Endothelial cell of umbilical vein (primary cell): ENCODE results near the gene CTU1. TPM values are rescaled to one million over a fixed set of nuclear protein-coding genes. Genes with fewer than 3 reads are reported as not detected.

Source experiments
- BruUV-seq: library from RNA; stranded (reverse); fragments of 400-500 nt; replicated peaks from 2 replicates; lab custom pipeline; 2021; lab: Mats Ljungman, UMichigan
- CTCF ChIA-PET: fragments of 300-600, 350-600 bp; sonication (Branson Sonifier 250); formaldehyde crosslinking; loops from one replicate; lab custom pipeline; 2021; ENCODE audit warnings: antibody characterized with exemption, inconsistent platforms; lab: Charles Lee
- POLR2A ChIA-PET: fragments of 300-600, 350-600 bp; sonication (Branson Sonifier 250); formaldehyde crosslinking; loops from one replicate; lab custom pipeline; 2021; ENCODE audit warnings: antibody characterized with exemption, inconsistent platforms; lab: Charles Lee
- DNase-seq: peaks from one replicate; pipeline ENCODE4 v3.0.0-alpha.2; 2011; ENCODE audit warnings: low read depth, low spot score
- FAIRE-seq: peaks from 2 replicates; lab custom pipeline; 2011; peaks lifted over from hg19 to GRCh38; lab: Jason Lieb, UNC
- H2AFZ ChIP-seq: 2 replicates; pipeline ENCODE4 v1.6.0; 2012; ENCODE audit warnings: low read depth, low read length, control low read depth, inconsistent platforms
- H3K27ac ChIP-seq: 2 replicates; pipeline ENCODE4 v1.5.1; 2011; ENCODE audit warnings: low read depth, mild to moderate bottlenecking, control low read depth, low read length, moderate library complexity; ENCODE audit not compliant: insufficient read depth
- H3K27me3 ChIP-seq, 2 experiments: 2 replicates each; pipeline versions ENCODE4 v1.6.0 to v1.6.1; 2011; ENCODE audit warnings: low read length in 2 of 2, mixed read lengths in 1 of 2; ENCODE audit not compliant: control insufficient read depth in 2 of 2, insufficient read depth in 2 of 2
- H3K36me3 ChIP-seq, 2 experiments: 2 replicates in 1 of 2; 3 replicates in 1 of 2; pipeline ENCODE4 v1.5.1; 2011; ENCODE audit warnings: low read length in 2 of 2, mild to moderate bottlenecking in 1 of 2, moderate library complexity in 1 of 2; ENCODE audit not compliant: control insufficient read depth in 2 of 2, insufficient read depth in 2 of 2; ENCODE audit errors: extremely low read depth in 1 of 2
- H3K4me1 ChIP-seq: 3 replicates; pipeline ENCODE4 v1.5.1; 2011; ENCODE audit warnings: mild to moderate bottlenecking, low read length; ENCODE audit not compliant: control insufficient read depth, insufficient read depth; ENCODE audit errors: extremely low read depth
- H3K4me2 ChIP-seq: 2 replicates; pipeline ENCODE4 v1.6.1; 2011; ENCODE audit warnings: low read length, control low read depth, mixed read lengths; ENCODE audit not compliant: insufficient read depth
- H3K4me3 ChIP-seq, 3 experiments: fragments of 200-600 bp in 1 of 3; sonication (generic), shearing (Covaris generic) in 1 of 3; replicated peaks in 1 of 3; 2 replicates each; pipeline ENCODE4 v1.5.1; 2011 to 2016; ENCODE audit warnings: control low read depth in 3 of 3, low read length in 3 of 3, mild to moderate bottlenecking in 2 of 3, inconsistent platforms in 1 of 3, low read depth in 1 of 3, moderate library complexity in 1 of 3; ENCODE audit not compliant: insufficient read depth in 1 of 3
- H3K79me2 ChIP-seq: 2 replicates; pipeline ENCODE4 v1.6.0; 2012; ENCODE audit warnings: low read length, inconsistent platforms; ENCODE audit not compliant: control insufficient read depth, insufficient read depth
- H3K9ac ChIP-seq: replicated peaks from 2 replicates; pipeline ENCODE3; 2011; ENCODE audit warnings: low read length, control low read depth; ENCODE audit not compliant: insufficient read depth; ENCODE audit errors: extremely low read depth
- H3K9me1 ChIP-seq: replicated peaks from 3 replicates; pipeline ENCODE4 v1.6.0; 2011; ENCODE audit warnings: mild to moderate bottlenecking, low read length; ENCODE audit not compliant: control insufficient read depth, insufficient read depth; ENCODE audit errors: extremely low read depth
- H3K9me3 ChIP-seq: replicated peaks from 2 replicates; pipeline ENCODE4 v1.5.1; 2012; ENCODE audit warnings: low read length, inconsistent platforms; ENCODE audit not compliant: control insufficient read depth, insufficient read depth
- H4K20me1 ChIP-seq: replicated peaks from 2 replicates; pipeline ENCODE3; 2011; ENCODE audit warnings: mild to moderate bottlenecking, low read length; ENCODE audit not compliant: control insufficient read depth, insufficient read depth; ENCODE audit errors: extremely low read depth
- EZH2 ChIP-seq: IDR thresholded peaks from 2 replicates; pipeline ENCODE4 v1.6.1; 2012; ENCODE audit warnings: borderline replicate concordance, low read depth, mild to moderate bottlenecking, moderate library complexity, low read length, inconsistent platforms; ENCODE audit not compliant: severe bottlenecking
- FOS ChIP-seq: IDR thresholded peaks from 2 replicates; pipeline ENCODE4 v1.6.1; 2011; ENCODE audit warnings: mild to moderate bottlenecking, low read length, moderate library complexity, borderline replicate concordance; ENCODE audit not compliant: insufficient read depth
- GATA2 ChIP-seq: IDR thresholded peaks from 2 replicates; pipeline ENCODE4 v1.7.0; 2011; ENCODE audit warnings: low read depth, mild to moderate bottlenecking, moderate library complexity, mixed read lengths, low read length; ENCODE audit not compliant: insufficient read length, insufficient read depth
- MAX ChIP-seq: IDR thresholded peaks from 2 replicates; pipeline ENCODE4 v1.6.1; 2011; ENCODE audit not compliant: insufficient read depth, insufficient read length
- POLR2AphosphoS5 ChIP-seq: IDR thresholded peaks from 2 replicates; pipeline ENCODE4 v1.6.1; 2012; ENCODE audit warnings: low read depth, mild to moderate bottlenecking, control low read depth, low read length, moderate library complexity; ENCODE audit not compliant: insufficient read depth
- dilution Hi-C: fragments of 300-500 bp; cut with MboI; formaldehyde crosslinking; loops from one replicate; pipeline ENCODE4 v1.15.0; 2019; ENCODE audit warnings: low sequenced_read_pairs; ENCODE audit not compliant: extremely low pct_ligation_motif_present
- intact Hi-C: fragments of 100-400 bp; cut with micrococcal nuclease; formaldehyde crosslinking; loops from one replicate; pipeline ENCODE4 v1.10.0; 2022
- polyA plus RNA-seq, 4 experiments: library from polyadenylated mRNA; depleted of rRNA in 3 of 4; stranded (reverse) in 3 of 4; unstranded in 1 of 4; fragments of >200 nt; gene quantifications; 2 replicates each; pipeline versions ENCODE4 v1.2.1 to v1.2.3, GENCODE V29; 2011 to 2012; ENCODE audit warnings: missing spikeins in 1 of 4
- total RNA-seq: library from RNA; stranded (reverse); gene quantifications from 2 replicates; pipeline ENCODE4 v1.2.3, GENCODE V29; 2021

CTU1 gene
- total and polyA plus RNA-seq, 2 donors (not counting 3 experiments of a cell fraction or from before 2014, with no cell fraction given), result 6.1 to 8.7 TPM

- Histone ChIP-seq H3K9me1 (no peaks in the 10 kb centered on the region), H2AFZ (no peak overlapping the region), H3K4me1 (no peaks in the 10 kb centered on the region), H3K27ac (no peak overlapping the region), H4K20me1 (no peaks in the 10 kb centered on the region), H3K79me2 (no peaks in the 10 kb centered on the region), H3K4me3 (no peak overlapping the region), H3K36me3 (no peaks in the 10 kb centered on the region), H3K4me2 (no peak overlapping the region), H3K9ac (no peak overlapping the region), H3K27me3 (no peaks in the 10 kb centered on the region), H3K9me3 (no peaks in the 10 kb centered on the region)
- dilution Hi-C loops, result no loop called here
- CTCF ChIA-PET, result no interaction called here
- no TSS peak for BruUV-seq
- intact Hi-C loops, result no loop called here
- POLR2A ChIA-PET, result no interaction called here
- no peak for TF ChIP-seq GATA2
- TF ChIP-seq POLR2AphosphoS5, result no peak
- no peak for TF ChIP-seq FOS
- TF ChIP-seq MAX, result no peak
- TF ChIP-seq EZH2, result no peak
- DNase-seq (no peak), FAIRE-seq (no peak)
Observed at GRCh38 chr19:51055866-51056265, 52.3 kb downstream of the CTU1 start.

Other genes with a start within 250 kb of the CTU1 start
- gene KLK2, start 235.0 kb downstream of the CTU1 start, total RNA-seq, result not detected in 2 replicates
- not detected in 2 replicates for gene KLK2, start 235.0 kb downstream of the CTU1 start, polyA plus RNA-seq
- not detected in 2 replicates for gene KLK4, start 197.0 kb downstream of the CTU1 start, total RNA-seq
- not detected in 2 replicates for gene KLK4, start 197.0 kb downstream of the CTU1 start, polyA plus RNA-seq
- gene KLK5, start 155.4 kb downstream of the CTU1 start, total RNA-seq, result not detected in 2 replicates
- gene KLK5, start 155.4 kb downstream of the CTU1 start, polyA plus RNA-seq, result not detected in 2 replicates
- not detected in 2 replicates for gene KLK6, start 138.8 kb downstream of the CTU1 start, total RNA-seq
- 0.11 and 0.12 TPM in 2 replicates for gene KLK6, start 138.8 kb downstream of the CTU1 start, polyA plus RNA-seq
- gene KLK7, start 124.5 kb downstream of the CTU1 start, total RNA-seq, result not detected in 2 replicates
- gene KLK7, start 124.5 kb downstream of the CTU1 start, polyA plus RNA-seq, result not detected in 2 replicates
- gene KLK8, start 106.8 kb downstream of the CTU1 start, total RNA-seq, result not detected in 2 replicates
- gene KLK8, start 106.8 kb downstream of the CTU1 start, polyA plus RNA-seq, result not detected in 2 replicates
- gene KLK10, start 88.7 kb downstream of the CTU1 start, total RNA-seq, result not detected in 2 replicates
- not detected in 2 replicates for gene KLK10, start 88.7 kb downstream of the CTU1 start, polyA plus RNA-seq
- not detected in 2 replicates for gene KLK11, start 81.8 kb downstream of the CTU1 start, total RNA-seq
- gene KLK11, start 81.8 kb downstream of the CTU1 start, polyA plus RNA-seq, result not detected in 2 replicates
- gene KLK12, start 73.4 kb downstream of the CTU1 start, total RNA-seq, result not detected in 2 replicates
- gene KLK12, start 73.4 kb downstream of the CTU1 start, polyA plus RNA-seq, result not detected in 2 replicates
- gene KLK13, start 43.3 kb downstream of the CTU1 start, total RNA-seq, result not detected in 2 replicates
- not detected in 2 replicates for gene KLK13, start 43.3 kb downstream of the CTU1 start, polyA plus RNA-seq
- gene KLK14, start 25.5 kb downstream of the CTU1 start, total RNA-seq, result not detected in 2 replicates
- 0.10 and 0.12 TPM in 2 replicates for gene KLK14, start 25.5 kb downstream of the CTU1 start, polyA plus RNA-seq
- not detected in 2 replicates for gene SIGLEC9, start 16.5 kb upstream of the CTU1 start, total RNA-seq
- gene SIGLEC9, start 16.5 kb upstream of the CTU1 start, polyA plus RNA-seq, result not detected in 2 replicates
- gene SIGLEC7, start 33.9 kb upstream of the CTU1 start, total RNA-seq, result not detected in 2 replicates
- gene SIGLEC7, start 33.9 kb upstream of the CTU1 start, polyA plus RNA-seq, result not detected in 2 replicates
- gene CD33, start 116.7 kb upstream of the CTU1 start, total RNA-seq, result not detected in 2 replicates
- not detected in 2 replicates for gene CD33, start 116.7 kb upstream of the CTU1 start, polyA plus RNA-seq
- gene SIGLECL1, start 142.7 kb upstream of the CTU1 start, total RNA-seq, result not detected in 2 replicates
- not detected in 2 replicates for gene SIGLECL1, start 142.7 kb upstream of the CTU1 start, polyA plus RNA-seq
- gene IGLON5, start 203.2 kb upstream of the CTU1 start, total RNA-seq, result not detected in 2 replicates
- gene IGLON5, start 203.2 kb upstream of the CTU1 start, polyA plus RNA-seq, result not detected in 2 replicates
- 0.39 and 0.62 TPM in 2 replicates for gene VSIG10L, start 233.7 kb upstream of the CTU1 start, total RNA-seq
- gene VSIG10L, start 233.7 kb upstream of the CTU1 start, polyA plus RNA-seq, result 0.77 and 0.94 TPM in 2 replicates